Endothelial cell (in vitro differentiated cells): ENCODE data around the gene PCDHGA10. TPM values are rescaled to one million over a fixed set of nuclear protein-coding genes. Genes with fewer than 3 reads are reported as not detected.
A peak's percentile ranks its signal among the peaks of the same experiment; 100 is the strongest.

Source experiments
- DNase-seq: peaks from one replicate; pipeline ENCODE4 v3.0.0; 2021; ENCODE audit warnings: low spot score
- H3K27ac Mint-ChIP-seq: one replicate; pipeline ENCODE4 v1.8.0; 2021; ENCODE audit warnings: mixed read lengths, inconsistent platforms; ENCODE audit not compliant: unreplicated experiment
- H3K27me3 Mint-ChIP-seq: one replicate; pipeline ENCODE4 v1.8.0; 2021; ENCODE audit warnings: mild to moderate bottlenecking, moderate library complexity, mixed read lengths, inconsistent platforms; ENCODE audit not compliant: unreplicated experiment
- H3K36me3 Mint-ChIP-seq: one replicate; pipeline ENCODE4 v1.8.0; 2021; ENCODE audit warnings: mild to moderate bottlenecking, low read depth, mixed read lengths, inconsistent platforms; ENCODE audit not compliant: unreplicated experiment
- H3K4me1 Mint-ChIP-seq: one replicate; pipeline ENCODE4 v1.8.0; 2021; ENCODE audit warnings: mild to moderate bottlenecking, mixed read lengths, inconsistent platforms; ENCODE audit not compliant: unreplicated experiment
- H3K4me3 Mint-ChIP-seq: one replicate; pipeline ENCODE4 v1.8.0; 2021; ENCODE audit warnings: mild to moderate bottlenecking, mixed read lengths, inconsistent platforms; ENCODE audit not compliant: unreplicated experiment
- H3K9me3 Mint-ChIP-seq: one replicate; pipeline ENCODE4 v1.8.0; 2021; ENCODE audit warnings: mixed read lengths, inconsistent platforms; ENCODE audit not compliant: unreplicated experiment
- total RNA-seq: library from RNA; stranded (reverse); fragmentation: NEBNext Ultra II Directional; extraction: Animal tissue kit (Norgen Biotek cat#: 25700); gene quantifications from one replicate; pipeline ENCODE4 v1.2.1, GENCODE V29; 2021; ENCODE audit not compliant: unreplicated experiment
- TF ChIP-seq, protein P1 (sequence below): fragments of 200-600 bp; sonication (generic); IDR thresholded peaks from one replicate; pipeline ENCODE4 v1.5.0; 2021; ENCODE audit warnings: antibody characterized with exemption; ENCODE audit not compliant: unreplicated experiment

PCDHGA10 gene
- total RNA-seq, 1 donor from 2014 or later = 43.0 TPM

- no peak for DNase-seq
- Mint-ChIP-seq H3K9me3 (peaks cover 25% of the 10 kb centered on the region), H3K36me3 (peaks cover 43% of the 10 kb centered on the region), H3K4me3 (peak overlapping the region; percentile 47), H3K27ac (no peak overlapping the region), H3K4me1 (no peaks in the 10 kb centered on the region), H3K27me3 (peaks cover 5% of the 10 kb centered on the region)
- TF ChIP-seq, protein P1, sequence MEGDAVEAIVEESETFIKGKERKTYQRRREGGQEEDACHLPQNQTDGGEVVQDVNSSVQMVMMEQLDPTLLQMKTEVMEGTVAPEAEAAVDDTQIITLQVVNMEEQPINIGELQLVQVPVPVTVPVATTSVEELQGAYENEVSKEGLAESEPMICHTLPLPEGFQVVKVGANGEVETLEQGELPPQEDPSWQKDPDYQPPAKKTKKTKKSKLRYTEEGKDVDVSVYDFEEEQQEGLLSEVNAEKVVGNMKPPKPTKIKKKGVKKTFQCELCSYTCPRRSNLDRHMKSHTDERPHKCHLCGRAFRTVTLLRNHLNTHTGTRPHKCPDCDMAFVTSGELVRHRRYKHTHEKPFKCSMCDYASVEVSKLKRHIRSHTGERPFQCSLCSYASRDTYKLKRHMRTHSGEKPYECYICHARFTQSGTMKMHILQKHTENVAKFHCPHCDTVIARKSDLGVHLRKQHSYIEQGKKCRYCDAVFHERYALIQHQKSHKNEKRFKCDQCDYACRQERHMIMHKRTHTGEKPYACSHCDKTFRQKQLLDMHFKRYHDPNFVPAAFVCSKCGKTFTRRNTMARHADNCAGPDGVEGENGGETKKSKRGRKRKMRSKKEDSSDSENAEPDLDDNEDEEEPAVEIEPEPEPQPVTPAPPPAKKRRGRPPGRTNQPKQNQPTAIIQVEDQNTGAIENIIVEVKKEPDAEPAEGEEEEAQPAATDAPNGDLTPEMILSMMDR = no peak
Measured at GRCh38 chr5:141434006-141434405, 21.2 kb downstream of the PCDHGA10 start.

- Mint-ChIP-seq H3K4me1 (no peaks in the 10 kb centered on the region), H3K9me3 (peaks cover 8% of the 10 kb centered on the region), H3K36me3 (peaks cover 34% of the 10 kb centered on the region), H3K4me3 (no peak overlapping the region), H3K27me3 (peaks cover 2% of the 10 kb centered on the region), H3K27ac (no peak overlapping the region)
- DNase-seq = no peak
- TF ChIP-seq, protein P1 = no peak
Measured at GRCh38 chr5:141437221-141437620, 24.4 kb downstream of the PCDHGA10 start.

- no peak overlapping the region for H3K27ac Mint-ChIP-seq
- peaks cover 3% of the 10 kb centered on the region for H3K9me3 Mint-ChIP-seq
- no peaks in the 10 kb centered on the region for H3K4me1 Mint-ChIP-seq
- TF ChIP-seq, protein P1 = no peak
- H3K4me3 Mint-ChIP-seq = no peak overlapping the region
- H3K27me3 Mint-ChIP-seq = peaks cover 2% of the 10 kb centered on the region
- peaks cover 20% of the 10 kb centered on the region for H3K36me3 Mint-ChIP-seq
- no peak for DNase-seq
Measured at GRCh38 chr5:141439411-141440141, 26.8 kb downstream of the PCDHGA10 start.

- Mint-ChIP-seq H3K27me3 (peaks cover 2% of the 10 kb centered on the region), H3K9me3 (peaks cover 3% of the 10 kb centered on the region), H3K27ac (no peak overlapping the region), H3K36me3 (peaks cover 17% of the 10 kb centered on the region), H3K4me3 (no peak overlapping the region), H3K4me1 (no peaks in the 10 kb centered on the region)
- TF ChIP-seq, protein P1 = no peak
- DNase-seq = no peak
Measured at GRCh38 chr5:141440341-141440740, 27.6 kb downstream of the PCDHGA10 start.

- Mint-ChIP-seq H3K4me1 (no peaks in the 10 kb centered on the region), H3K4me3 (peak overlapping the region; percentile 71), H3K36me3 (peaks cover 17% of the 10 kb centered on the region), H3K9me3 (peaks cover 3% of the 10 kb centered on the region), H3K27ac (peak overlapping the region; percentile 58), H3K27me3 (peaks cover 2% of the 10 kb centered on the region)
- DNase-seq = no peak
- TF ChIP-seq, protein P1 = no peak
Measured at GRCh38 chr5:141441571-141442170, 28.9 kb downstream of the PCDHGA10 start.
